Measurements from ENCODE around the gene NUMBL.
A peak's percentile ranks its signal among the peaks of the same experiment; 100 is the strongest.

Gene NUMBL

GRCh38 chr19:40714441-40715299, 24.2 kb upstream of the NUMBL start:
- H3K4me3 ChIP-seq (ENCODE audit: low read depth, low read length) = peak overlapping the region; percentile 85
- peak; percentile 94 for DNase-seq (ENCODE audit: low read depth)
- no peak for TF ChIP-seq CTCF (IDR thresholded peaks at IDR 0.05; ENCODE audit: insufficient read depth, low read depth, low read length, missing control alignments)

GRCh38 chr19:40713939-40714338, 23.5 kb upstream of the NUMBL start:
- H3K4me3 ChIP-seq (ENCODE audit: low read depth, low read length) = no peak overlapping the region
- TF ChIP-seq CTCF (IDR thresholded peaks at IDR 0.05; ENCODE audit: insufficient read depth, low read depth, low read length, missing control alignments) = no peak
- no peak for DNase-seq (ENCODE audit: low read depth)

GRCh38 chr19:40709817-40710216, 19.4 kb upstream of the NUMBL start:
- TF ChIP-seq CTCF (IDR thresholded peaks at IDR 0.05; ENCODE audit: insufficient read depth, low read depth, low read length, missing control alignments) = no peak
- no peak overlapping the region for H3K4me3 ChIP-seq (ENCODE audit: low read depth, low read length)
- no peak for DNase-seq (ENCODE audit: low read depth)

- H3K4me3 ChIP-seq (ENCODE audit: low read depth, low read length) = no peak overlapping the region
- DNase-seq (ENCODE audit: low read depth) = no peak
- TF ChIP-seq CTCF (IDR thresholded peaks at IDR 0.05; ENCODE audit: insufficient read depth, low read depth, low read length, missing control alignments) = no peak
Observed at GRCh38 chr19:40707615-40708014, 17.2 kb upstream of the NUMBL start.

GRCh38 chr19:40705950-40706619, 15.6 kb upstream of the NUMBL start:
- no peak for DNase-seq (ENCODE audit: low read depth)
- no peak for TF ChIP-seq CTCF (IDR thresholded peaks at IDR 0.05; ENCODE audit: insufficient read depth, low read depth, low read length, missing control alignments)

GRCh38 chr19:40705362-40705651, 14.9 kb upstream of the NUMBL start:
- no peak for TF ChIP-seq CTCF (IDR thresholded peaks at IDR 0.05; ENCODE audit: insufficient read depth, low read depth, low read length, missing control alignments)
- no peak for DNase-seq (ENCODE audit: low read depth)

More at GRCh38 chr19:40705950-40706619, 15.6 kb upstream of the NUMBL start:
- H3K4me3 ChIP-seq (ENCODE audit: low read depth, low read length) = no peak overlapping the region

More at GRCh38 chr19:40705362-40705651, 14.9 kb upstream of the NUMBL start:
- no peak overlapping the region for H3K4me3 ChIP-seq (ENCODE audit: low read depth, low read length)

Measured in GM12865 (cell line).